IMR-90 (cell line): ENCODE data around the gene GCNT3. TPM values are rescaled to one million over a fixed set of nuclear protein-coding genes. Genes with fewer than 3 reads are reported as not detected.

Experiments used
- ATAC-seq: fragments of 200-7000 bp; cut with Tn5 transposase; 2 replicates; pipeline ENCODE4 v1.9.1; 2020; ENCODE audit warnings: low read depth, mild to moderate bottlenecking, moderate library complexity
- BruUV-seq: library from RNA; stranded (reverse); fragments of 400-500 nt; replicated peaks from 2 replicates; lab custom pipeline; 2021; lab: Mats Ljungman, UMichigan
- CTCF ChIA-PET: fragments of 300-600 bp; formaldehyde crosslinking; extraction: SDS; loops from one replicate; lab custom pipeline; 2021; ENCODE audit warnings: antibody characterized with exemption; lab: Yijun Ruan, JAX
- POLR2A ChIA-PET: fragments of 300-600 bp; sonication (Branson Sonifier 250); formaldehyde crosslinking; loops from one replicate; lab custom pipeline; 2022; ENCODE audit warnings: antibody characterized with exemption; ENCODE audit not compliant: unreplicated experiment; lab: Charles Lee
- DNase-seq: peaks from one replicate; pipeline ENCODE4 v3.0.0; 2013
- H2AFZ ChIP-seq: replicated peaks from 2 replicates; pipeline ENCODE3; 2013; ENCODE audit warnings: low read length, mild to moderate bottlenecking; ENCODE audit not compliant: poor library complexity
- H2AK5ac ChIP-seq: 2 replicates; pipeline ENCODE4 v1.6.1; 2013; ENCODE audit warnings: low read depth, low read length, inconsistent platforms
- H2AK9ac ChIP-seq: replicated peaks from 2 replicates; pipeline ENCODE3; 2013; ENCODE audit warnings: mild to moderate bottlenecking, low read depth, low read length, moderate library complexity; ENCODE audit not compliant: poor library complexity
- H2BK120ac ChIP-seq: 2 replicates; pipeline ENCODE4 v1.6.1; 2013; ENCODE audit warnings: low read depth, low read length, inconsistent platforms
- H2BK15ac ChIP-seq: 3 replicates; pipeline ENCODE4 v1.6.1; 2013; ENCODE audit warnings: low read depth, low read length, inconsistent platforms
- H2BK20ac ChIP-seq: 2 replicates; pipeline ENCODE4 v1.6.1; 2013; ENCODE audit warnings: low read depth, mild to moderate bottlenecking, inconsistent platforms, low read length, moderate library complexity
- H2BK5ac ChIP-seq: 2 replicates; pipeline ENCODE4 v1.6.1; 2013; ENCODE audit warnings: mild to moderate bottlenecking, low read depth, low read length, inconsistent platforms; ENCODE audit not compliant: poor library complexity, severe bottlenecking
- H3K14ac ChIP-seq: replicated peaks from 2 replicates; pipeline ENCODE4 v1.6.1; 2013; ENCODE audit warnings: low read depth, low read length, inconsistent platforms
- H3K18ac ChIP-seq: 2 replicates; pipeline ENCODE4 v1.6.1; 2013; ENCODE audit warnings: low read depth, low read length, control low read depth
- H3K23ac ChIP-seq: 2 replicates; pipeline ENCODE4 v1.6.1; 2013; ENCODE audit warnings: low read depth, low read length, inconsistent platforms
- H3K27ac ChIP-seq: 2 replicates; pipeline ENCODE4 v1.5.1; 2013; ENCODE audit warnings: mild to moderate bottlenecking, control low read depth, low read length; ENCODE audit not compliant: insufficient read depth
- H3K27me3 ChIP-seq: 2 replicates; pipeline ENCODE4 v1.6.1; 2013; ENCODE audit warnings: low read length; ENCODE audit not compliant: control insufficient read depth, insufficient read depth
- H3K36me3 ChIP-seq: 2 replicates; pipeline ENCODE4 v1.6.1; 2013; ENCODE audit warnings: low read length, mixed read lengths; ENCODE audit not compliant: control insufficient read depth, insufficient read depth
- H3K4ac ChIP-seq: 2 replicates; pipeline ENCODE4 v1.6.1; 2013; ENCODE audit warnings: low read depth, low read length, inconsistent platforms
- H3K4me1 ChIP-seq: 2 replicates; pipeline ENCODE4 v1.6.1; 2013; ENCODE audit warnings: low read length, mixed read lengths; ENCODE audit not compliant: control insufficient read depth, insufficient read depth
- H3K4me2 ChIP-seq: 2 replicates; pipeline ENCODE4 v1.6.1; 2013; ENCODE audit warnings: low read depth, mild to moderate bottlenecking, control low read depth, low read length, moderate library complexity
- H3K4me3 ChIP-seq: 2 replicates; pipeline ENCODE4 v1.5.1; 2013; ENCODE audit warnings: low read depth, mild to moderate bottlenecking, control low read depth, low read length, moderate library complexity; ENCODE audit not compliant: insufficient read depth
- H3K56ac ChIP-seq: 2 replicates; pipeline ENCODE4 v1.6.1; 2013; ENCODE audit warnings: low read length, inconsistent platforms; ENCODE audit not compliant: insufficient read depth; ENCODE audit errors: extremely low read depth
- H3K79me1 ChIP-seq, 2 experiments: 2 replicates each; pipeline ENCODE4 v1.6.1; 2013; ENCODE audit warnings: low read length in 2 of 2, inconsistent platforms in 1 of 2, low read depth in 1 of 2
- H3K9ac ChIP-seq: 2 replicates; pipeline ENCODE4 v1.6.1; 2013; ENCODE audit warnings: low read depth, low read length, control low read depth
- H3K9me1 ChIP-seq: 2 replicates; pipeline ENCODE4 v1.6.1; 2013; ENCODE audit warnings: low read length, inconsistent platforms; ENCODE audit not compliant: insufficient read depth
- H3K9me3 ChIP-seq: 2 replicates; pipeline ENCODE4 v1.6.1; 2013; ENCODE audit warnings: low read length; ENCODE audit not compliant: control insufficient read depth, insufficient read depth
- H4K20me1 ChIP-seq: 2 replicates; pipeline ENCODE4 v1.6.1; 2013; ENCODE audit warnings: low read length, inconsistent platforms; ENCODE audit not compliant: insufficient read depth
- H4K5ac ChIP-seq: 2 replicates; pipeline ENCODE4 v1.6.1; 2013; ENCODE audit warnings: mild to moderate bottlenecking, low read depth, low read length, control low read depth
- H4K8ac ChIP-seq, 2 experiments: 2 replicates each; pipeline ENCODE4 v1.6.1; 2013; ENCODE audit warnings: low read depth in 2 of 2, low read length in 2 of 2, control low read depth in 1 of 2, inconsistent platforms in 1 of 2
- H4K91ac ChIP-seq: 2 replicates; pipeline ENCODE4 v1.6.1; 2013; ENCODE audit warnings: low read depth, low read length, inconsistent platforms; ENCODE audit not compliant: insufficient read depth
- BHLHE40 ChIP-seq: fragments of 150-350 bp; IDR thresholded peaks from 2 replicates; pipeline ENCODE4 v1.6.1; 2016; ENCODE audit warnings: mild to moderate bottlenecking, low read depth, low read length
- CEBPB ChIP-seq: IDR thresholded peaks from 2 replicates; pipeline ENCODE4 v1.6.1; 2012; ENCODE audit warnings: low read depth, low read length, improper control_type of control experiment
- CHD1 ChIP-seq: IDR thresholded peaks from 2 replicates; pipeline ENCODE4 v1.6.1; 2012; ENCODE audit warnings: low read depth, low read length, improper control_type of control experiment
- FOS ChIP-seq: fragments of 150-350 bp; IDR thresholded peaks from 2 replicates; pipeline ENCODE4 v1.6.1; 2016; ENCODE audit warnings: low read depth, low read length
- MAFK ChIP-seq: IDR thresholded peaks from 2 replicates; pipeline ENCODE4 v1.6.1; 2012; ENCODE audit warnings: low read depth, low read length, improper control_type of control experiment
- MAZ ChIP-seq: IDR thresholded peaks from 2 replicates; pipeline ENCODE4 v1.6.1; 2012; ENCODE audit warnings: low read depth, mild to moderate bottlenecking, low read length, improper control_type of control experiment, moderate library complexity, borderline replicate concordance
- MXI1 ChIP-seq: IDR thresholded peaks from 2 replicates; pipeline ENCODE4 v1.6.1; 2012; ENCODE audit warnings: low read depth, mild to moderate bottlenecking, low read length, moderate library complexity, borderline replicate concordance
- NFE2L2 ChIP-seq: fragments of 150-350 bp; IDR thresholded peaks from 2 replicates; pipeline ENCODE4 v1.6.1; 2016; ENCODE audit warnings: low read depth, mild to moderate bottlenecking, low read length
- POLR2A ChIP-seq: IDR thresholded peaks from 2 replicates; pipeline ENCODE4 v1.6.1; 2012; ENCODE audit warnings: mild to moderate bottlenecking, low read depth, low read length
- RAD21 ChIP-seq: IDR thresholded peaks from 2 replicates; pipeline ENCODE4 v1.6.1; 2012; ENCODE audit warnings: low read length, improper control_type of control experiment
- RCOR1 ChIP-seq: IDR thresholded peaks from 2 replicates; pipeline ENCODE4 v1.6.1; 2012; ENCODE audit warnings: mild to moderate bottlenecking, low read length, improper control_type of control experiment; ENCODE audit not compliant: insufficient replicate concordance
- RFX5 ChIP-seq: IDR thresholded peaks from 2 replicates; pipeline ENCODE4 v1.8.0; 2012; ENCODE audit warnings: low read depth, mild to moderate bottlenecking, low read length, moderate library complexity
- SMC3 ChIP-seq: fragments of 150-350 bp; IDR thresholded peaks from 2 replicates; pipeline ENCODE4 v1.6.1; 2016; ENCODE audit warnings: low read depth, mild to moderate bottlenecking, antibody characterized with exemption, low read length, moderate library complexity
- WGBS, 2 experiments: methylation state at CpG; one replicate each; pipeline versions ENCODE4 v1.1.5 to v1.1.7; 2013; ENCODE audit warnings: missing lambda C conversion rate in 2 of 2; ENCODE audit not compliant: insufficient read length in 1 of 2; ENCODE audit errors: extremely low coverage in 2 of 2; 5-methylcytosine and 5-hydroxymethylcytosine counted together
- dilution Hi-C: fragments of 300-500 bp; cut with HindIII; formaldehyde crosslinking; loops from one replicate; pipeline ENCODE4 v1.14.3; 2018; ENCODE audit warnings: low sequenced_read_pairs; ENCODE audit not compliant: unreplicated experiment
- in situ Hi-C: fragments of 300-500 bp; cut with MboI; formaldehyde crosslinking; loops from 3 replicates; pipeline ENCODE4 v1.14.3; 2019; ENCODE audit warnings: low sequenced_read_pairs, inconsistent platforms, mixed read lengths
- intact Hi-C: fragments of 100-400 bp; cut with micrococcal nuclease; formaldehyde crosslinking; loops from 2 replicates; pipeline ENCODE4 v1.10.0; 2022
- polyA plus RNA-seq, 3 experiments: library from polyadenylated mRNA; depleted of rRNA; stranded (reverse); fragments of >200 nt; gene quantifications; 2 replicates each; pipeline ENCODE4 v1.2.3, GENCODE V29; 2012; ENCODE audit warnings: low replicate concordance in 1 of 3
- total RNA-seq: library from RNA; depleted of rRNA; stranded (reverse); fragments of >200 nt; gene quantifications from 2 replicates; pipeline ENCODE4 v1.2.3, GENCODE V29; 2012
- TF ChIP-seq, protein P1 (sequence below): conservative IDR thresholded peaks from 2 replicates; pipeline ENCODE4 v1.5.1; 2012; ENCODE audit warnings: mild to moderate bottlenecking, low read depth, low read length, improper control_type of control experiment
- TF ChIP-seq, protein P2 (sequence below): fragments of 150-350 bp; IDR thresholded peaks from 2 replicates; pipeline ENCODE4 v1.6.1; 2017; ENCODE audit warnings: mild to moderate bottlenecking, antibody characterized with exemption, low read length, low read depth
- TF ChIP-seq, protein P3 (sequence below): fragments of 150-350 bp; IDR thresholded peaks from 2 replicates; pipeline ENCODE4 v1.6.1; 2016; ENCODE audit warnings: low read depth, mild to moderate bottlenecking, low read length, moderate library complexity, borderline replicate concordance

The GCNT3 gene
- total and polyA plus RNA-seq, 2 of the 4 experiments (the other 2 are of a cell fraction): not detected

DNA sequence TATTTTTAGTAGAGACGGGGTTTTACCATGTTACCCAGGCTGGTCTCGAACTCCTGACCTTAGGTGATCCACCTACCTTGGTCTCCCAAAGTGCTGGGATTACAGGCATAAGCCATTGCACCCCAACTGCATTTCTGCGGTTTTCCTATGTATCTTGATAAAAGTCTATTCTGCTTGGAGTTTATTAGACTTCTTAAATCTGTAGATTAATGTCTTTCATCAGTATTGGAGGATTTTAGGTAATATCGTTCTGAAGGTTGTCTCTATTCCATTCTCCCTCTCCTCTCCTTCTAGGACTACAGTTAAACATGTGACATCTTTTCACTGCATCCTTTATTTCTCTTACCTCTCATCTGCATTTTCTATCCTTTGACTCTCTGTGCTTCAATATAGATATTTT lies 46.3 kb upstream of the GCNT3 start:
- CTCF ChIA-PET: no interaction called here
- no peak overlapping the region for H3K14ac ChIP-seq
- H2BK15ac ChIP-seq: no peak overlapping the region
- no peak overlapping the region for H3K56ac ChIP-seq
- intact Hi-C loops: no loop called here
- TF ChIP-seq RCOR1 (no peak), POLR2A (no peak), RFX5 (no peak), MXI1 (no peak), MAZ (no peak), NFE2L2 (no peak), BHLHE40 (no peak), FOS (no peak), RAD21 (no peak), CEBPB (no peak), SMC3 (no peak), MAFK (no peak), CHD1 (no peak)
- TF ChIP-seq, protein P1, sequence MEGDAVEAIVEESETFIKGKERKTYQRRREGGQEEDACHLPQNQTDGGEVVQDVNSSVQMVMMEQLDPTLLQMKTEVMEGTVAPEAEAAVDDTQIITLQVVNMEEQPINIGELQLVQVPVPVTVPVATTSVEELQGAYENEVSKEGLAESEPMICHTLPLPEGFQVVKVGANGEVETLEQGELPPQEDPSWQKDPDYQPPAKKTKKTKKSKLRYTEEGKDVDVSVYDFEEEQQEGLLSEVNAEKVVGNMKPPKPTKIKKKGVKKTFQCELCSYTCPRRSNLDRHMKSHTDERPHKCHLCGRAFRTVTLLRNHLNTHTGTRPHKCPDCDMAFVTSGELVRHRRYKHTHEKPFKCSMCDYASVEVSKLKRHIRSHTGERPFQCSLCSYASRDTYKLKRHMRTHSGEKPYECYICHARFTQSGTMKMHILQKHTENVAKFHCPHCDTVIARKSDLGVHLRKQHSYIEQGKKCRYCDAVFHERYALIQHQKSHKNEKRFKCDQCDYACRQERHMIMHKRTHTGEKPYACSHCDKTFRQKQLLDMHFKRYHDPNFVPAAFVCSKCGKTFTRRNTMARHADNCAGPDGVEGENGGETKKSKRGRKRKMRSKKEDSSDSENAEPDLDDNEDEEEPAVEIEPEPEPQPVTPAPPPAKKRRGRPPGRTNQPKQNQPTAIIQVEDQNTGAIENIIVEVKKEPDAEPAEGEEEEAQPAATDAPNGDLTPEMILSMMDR: no peak
- TF ChIP-seq, protein P2, sequence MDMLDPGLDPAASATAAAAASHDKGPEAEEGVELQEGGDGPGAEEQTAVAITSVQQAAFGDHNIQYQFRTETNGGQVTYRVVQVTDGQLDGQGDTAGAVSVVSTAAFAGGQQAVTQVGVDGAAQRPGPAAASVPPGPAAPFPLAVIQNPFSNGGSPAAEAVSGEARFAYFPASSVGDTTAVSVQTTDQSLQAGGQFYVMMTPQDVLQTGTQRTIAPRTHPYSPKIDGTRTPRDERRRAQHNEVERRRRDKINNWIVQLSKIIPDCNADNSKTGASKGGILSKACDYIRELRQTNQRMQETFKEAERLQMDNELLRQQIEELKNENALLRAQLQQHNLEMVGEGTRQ: no peak
- TF ChIP-seq, protein P3, sequence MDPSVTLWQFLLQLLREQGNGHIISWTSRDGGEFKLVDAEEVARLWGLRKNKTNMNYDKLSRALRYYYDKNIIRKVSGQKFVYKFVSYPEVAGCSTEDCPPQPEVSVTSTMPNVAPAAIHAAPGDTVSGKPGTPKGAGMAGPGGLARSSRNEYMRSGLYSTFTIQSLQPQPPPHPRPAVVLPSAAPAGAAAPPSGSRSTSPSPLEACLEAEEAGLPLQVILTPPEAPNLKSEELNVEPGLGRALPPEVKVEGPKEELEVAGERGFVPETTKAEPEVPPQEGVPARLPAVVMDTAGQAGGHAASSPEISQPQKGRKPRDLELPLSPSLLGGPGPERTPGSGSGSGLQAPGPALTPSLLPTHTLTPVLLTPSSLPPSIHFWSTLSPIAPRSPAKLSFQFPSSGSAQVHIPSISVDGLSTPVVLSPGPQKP: no peak
- H3K9me1 ChIP-seq: no peaks in the 10 kb centered on the region
- no peak overlapping the region for H3K4me2 ChIP-seq
- whole genome bisulfite sequencing, 2 experiments: no CpG with 5 or more reads among the region's 4 CpGs
- H3K27ac ChIP-seq: no peak overlapping the region
- no peaks in the 10 kb centered on the region for H4K20me1 ChIP-seq
- no peak overlapping the region for H3K9ac ChIP-seq
- no peak overlapping the region for H3K4me3 ChIP-seq
- no peaks in the 10 kb centered on the region for H3K79me1 ChIP-seq
- H2BK120ac ChIP-seq: no peak overlapping the region
- H2AFZ ChIP-seq: no peak overlapping the region
- H3K4me1 ChIP-seq: no peaks in the 10 kb centered on the region
- H3K27me3 ChIP-seq: peaks cover 2% of the 10 kb centered on the region; the same call in 1 of the 2 replicates
- H4K91ac ChIP-seq: no peak overlapping the region
- no peak overlapping the region for H2BK5ac ChIP-seq
- POLR2A ChIA-PET: no interaction called here
- DNase-seq (no peak), ATAC-seq (no peak)
- no peak overlapping the region for H4K8ac ChIP-seq
- no peak overlapping the region for H3K4ac ChIP-seq
- no peak overlapping the region for H3K23ac ChIP-seq
- dilution Hi-C loops: no loop called here
- no peak overlapping the region for H2AK9ac ChIP-seq
- H2AK5ac ChIP-seq: no peak overlapping the region
- no peaks in the 10 kb centered on the region for H3K36me3 ChIP-seq
- H4K5ac ChIP-seq: no peak overlapping the region
- no peak overlapping the region for H2BK20ac ChIP-seq
- no peak overlapping the region for H3K18ac ChIP-seq
- in situ Hi-C loops: no loop called here
- BruUV-seq: no TSS peak
- H3K9me3 ChIP-seq: 0 out of 2 replicates have a peak, but pooled peaks cover 2% of the 10 kb centered on the region
